CD4-positive, alpha-beta memory T cell (primary cell): ENCODE data around the gene C11orf58. TPM values are rescaled to one million over a fixed set of nuclear protein-coding genes. Genes with fewer than 3 reads are reported as not detected.

Experiments used
- CTCF ChIA-PET: fragments of 350-600 bp; sonication (Branson Sonifier 250); formaldehyde crosslinking; loops from one replicate; lab custom pipeline; 2021; ENCODE audit warnings: inconsistent platforms; ENCODE audit not compliant: partially characterized antibody; lab: Charles Lee
- POLR2A ChIA-PET: fragments of 350-600 bp; sonication (Branson Sonifier 250); formaldehyde crosslinking; loops from one replicate; lab custom pipeline; 2021; ENCODE audit not compliant: partially characterized antibody; lab: Charles Lee
- DNase-seq, 5 donors: peaks; one replicate each; pipeline versions ENCODE4 v3.0.0 to v3.0.0-alpha.2; 2020 to 2022; ENCODE audit warnings: mixed read lengths in 1 of 5
- H3K27ac ChIP-seq: one replicate; pipeline ENCODE4 v1.7.0; 2013; ENCODE audit warnings: low read depth, low read length
- H3K27me3 ChIP-seq: 2 replicates; pipeline ENCODE4 v1.7.0; 2013; ENCODE audit warnings: mild to moderate bottlenecking, low read length, moderate library complexity; ENCODE audit not compliant: insufficient read depth
- H3K36me3 ChIP-seq: 2 replicates; pipeline ENCODE4 v1.7.0; 2013; ENCODE audit warnings: mild to moderate bottlenecking, low read length, moderate library complexity; ENCODE audit not compliant: insufficient read depth
- H3K4me1 ChIP-seq: 2 replicates; pipeline ENCODE4 v1.7.0; 2013; ENCODE audit warnings: mild to moderate bottlenecking, low read length, moderate library complexity; ENCODE audit not compliant: insufficient read depth
- H3K4me3 ChIP-seq, 2 donors: one replicate each; pipeline ENCODE4 v1.7.0; 2013; ENCODE audit warnings: low read length in 2 of 2, mild to moderate bottlenecking in 1 of 2
- H3K9me3 ChIP-seq, 2 donors: one replicate each; pipeline ENCODE4 v1.7.0; 2013; ENCODE audit warnings: low read length in 2 of 2, control low read depth in 1 of 2; ENCODE audit not compliant: control insufficient read depth in 1 of 2
- H3K27ac Mint-ChIP-seq, 7 donors: one replicate each; pipeline ENCODE4 v1.8.0; 2020 to 2021; ENCODE audit warnings: mixed read lengths in 7 of 7, mild to moderate bottlenecking in 6 of 7, inconsistent platforms in 3 of 7, moderate library complexity in 3 of 7
- H3K27me3 Mint-ChIP-seq, 2 donors: one replicate each; pipeline ENCODE4 v1.8.0; 2020 to 2021; ENCODE audit warnings: mixed read lengths in 2 of 2
- H3K36me3 Mint-ChIP-seq, 2 donors: one replicate each; pipeline ENCODE4 v1.8.0; 2020 to 2021; ENCODE audit warnings: mixed read lengths in 2 of 2, inconsistent platforms in 1 of 2, mild to moderate bottlenecking in 1 of 2
- H3K4me1 Mint-ChIP-seq, 4 donors: one replicate each; pipeline ENCODE4 v1.8.0; 2020 to 2021; ENCODE audit warnings: mixed read lengths in 4 of 4, mild to moderate bottlenecking in 1 of 4
- H3K4me3 Mint-ChIP-seq, 8 donors: one replicate each; pipeline ENCODE4 v1.8.0; 2020 to 2021; ENCODE audit warnings: mixed read lengths in 8 of 8, mild to moderate bottlenecking in 7 of 8, moderate library complexity in 6 of 8, inconsistent platforms in 3 of 8
- H3K9me3 Mint-ChIP-seq, 8 donors: one replicate each; pipeline ENCODE4 v1.8.0; 2020 to 2021; ENCODE audit warnings: mixed read lengths in 8 of 8, mild to moderate bottlenecking in 5 of 8, inconsistent platforms in 3 of 8, moderate library complexity in 1 of 8
- intact Hi-C: fragments of 100-400 bp; cut with micrococcal nuclease; formaldehyde crosslinking; loops from one replicate; pipeline ENCODE4 v1.15.1; 2023
- polyA plus RNA-seq, 2 donors: library from polyadenylated mRNA; unstranded; fragments of 300-500 nt; fragmentation: Illumina TruSeq; gene quantifications; one replicate each; pipeline ENCODE4 v1.2.3, GENCODE V29; 2021
- total RNA-seq, 2 experiments: library from RNA; stranded (reverse); gene quantifications; one replicate each; pipeline ENCODE4 v1.2.3, GENCODE V29; 2021

C11orf58 gene
- total RNA-seq (100 to 1,000 TPM; 145 to 148 TPM), polyA plus RNA-seq (100 to 1,000 TPM; 167 to 221 TPM)

DNA sequence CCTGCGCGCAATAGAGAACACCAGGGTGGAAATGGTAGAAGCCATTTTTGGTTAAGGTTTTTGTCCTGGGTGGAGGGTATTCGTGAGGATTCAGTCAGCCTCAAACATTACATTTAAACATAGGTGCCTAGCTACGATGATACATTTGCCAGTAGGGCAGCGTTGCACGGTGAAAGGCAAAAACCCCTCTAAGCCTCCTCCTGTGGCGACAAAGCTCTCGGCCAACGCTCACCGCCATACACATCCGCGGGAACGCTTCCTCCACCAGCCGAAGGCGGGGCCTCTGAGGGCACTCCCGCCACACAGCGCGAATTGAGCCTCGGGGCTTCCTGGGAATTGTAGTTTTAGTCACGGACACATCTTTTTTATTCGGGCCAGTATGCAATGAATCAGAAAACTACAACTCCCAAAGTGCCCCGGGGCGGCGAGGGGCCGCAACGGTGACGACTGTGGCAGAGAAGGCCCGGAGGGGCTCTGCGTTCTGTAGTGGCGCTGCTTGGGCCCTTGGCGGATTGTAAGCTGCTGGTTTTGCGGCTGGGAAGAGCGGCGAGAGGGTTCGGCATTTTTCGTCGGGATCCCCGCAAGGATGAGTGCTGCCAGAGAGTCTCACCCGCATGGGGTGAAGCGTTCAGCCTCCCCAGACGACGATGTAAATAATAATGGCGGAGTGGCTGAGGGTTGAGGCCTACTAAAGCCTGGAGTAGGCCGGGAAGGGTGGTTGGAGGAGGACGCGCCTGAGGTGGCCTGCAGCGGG, at the start of gene C11orf58:
Gene C11orf58, plus strand, starts transcription at position 455 of the 754 bp plus-strand sequence. Its CDS starts 132 bp downstream, at position 587.
- intact Hi-C loops, result loop anchor here (1.0 to 2.0 kb wide), 4 partner anchors 132 to 538 kb away; partner anchors contain the start of genes NUCB2, PIK3C2A and RPS13
- peak within 1 kb of the TSS; percentile 99 for H3K27ac ChIP-seq
- H3K9me3 ChIP-seq, result no peaks in the 10 kb centered on the region
- H3K36me3 Mint-ChIP-seq, result peaks cover 7 to 19% of the 10 kb centered on the region in 2 donors
- peak within 1 kb of the TSS in 5 of 7 donors; percentile 86 to 94 (median 90) for H3K27ac Mint-ChIP-seq
- peaks cover 0 to under 1% (median 0%) of the 10 kb centered on the region in 8 donors for H3K9me3 Mint-ChIP-seq
- peaks cover 41% of the 10 kb centered on the region for H3K4me1 ChIP-seq
- ChIA-PET POLR2A (interaction anchor here (0.9 to 3.9 kb wide), 10 partner anchors 12 to 548 kb away, joined by 3 to 31 read pairs (median 5); partner anchors contain the start of genes PIK3C2A and RPS13), CTCF (no interaction called here)
- no peaks in the 10 kb centered on the region for H3K27me3 ChIP-seq
- H3K4me3 ChIP-seq, result peak within 1 kb of the TSS; percentile 70 to 98
- peak; percentile 97 to 98 (median 98) for DNase-seq
- peak within 1 kb of the TSS in 5 of 8 donors; percentile 58 to 84 (median 72) for H3K4me3 Mint-ChIP-seq
- no peaks in the 10 kb centered on the region for H3K36me3 ChIP-seq
- H3K27me3 Mint-ChIP-seq, result no peaks in the 10 kb centered on the region
- peaks cover 17 to 32% (median 23%) of the 10 kb centered on the region in 4 donors for H3K4me1 Mint-ChIP-seq

GRCh38 chr11:16690086-16690485, 48.4 kb upstream of the C11orf58 start:
- peaks cover 5% of the 10 kb centered on the region in 2 donors for H3K27me3 Mint-ChIP-seq
- no peak overlapping the region for H3K27ac ChIP-seq
- H3K27me3 ChIP-seq, result peaks cover 3% of the 10 kb centered on the region
- H3K27ac Mint-ChIP-seq, result no peak overlapping the region
- H3K4me1 Mint-ChIP-seq, result no peaks in the 10 kb centered on the region
- H3K9me3 Mint-ChIP-seq, result peaks cover 0 to 4% (median 0%) of the 10 kb centered on the region in 8 donors
- H3K36me3 ChIP-seq, result no peaks in the 10 kb centered on the region
- DNase-seq, result no peak
- no peaks in the 10 kb centered on the region for H3K36me3 Mint-ChIP-seq
- intact Hi-C loops, result no loop called here
- ChIA-PET CTCF (no interaction called here), POLR2A (no interaction called here)
- no peak overlapping the region for H3K4me3 Mint-ChIP-seq
- H3K9me3 ChIP-seq, result no peaks in the 10 kb centered on the region
- no peak overlapping the region for H3K4me3 ChIP-seq
- no peaks in the 10 kb centered on the region for H3K4me1 ChIP-seq

DNA sequence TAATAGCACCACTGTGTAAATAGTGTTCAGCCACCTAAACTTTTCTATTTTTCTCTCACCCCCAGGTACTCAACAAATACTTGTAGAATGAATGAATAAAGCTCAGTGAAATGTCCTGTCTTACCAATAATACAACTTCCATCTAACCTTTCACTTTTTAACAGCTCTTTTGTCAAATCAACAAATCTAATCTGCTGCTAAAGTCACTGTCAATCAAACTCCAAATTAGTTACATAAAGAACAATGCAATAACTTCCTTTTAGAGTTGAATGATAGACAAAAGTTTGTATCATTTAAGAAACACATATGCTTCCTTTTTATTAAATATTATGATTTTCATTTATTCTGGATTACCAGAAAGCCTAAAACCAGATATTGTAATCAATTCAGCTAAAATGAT, 34.7 kb upstream of the C11orf58 start:
- H3K4me1 Mint-ChIP-seq, result no peaks in the 10 kb centered on the region
- Histone ChIP-seq H3K36me3 (no peaks in the 10 kb centered on the region), H3K4me3 (no peak overlapping the region), H3K27ac (no peak overlapping the region), H3K27me3 (no peaks in the 10 kb centered on the region), H3K4me1 (no peaks in the 10 kb centered on the region), H3K9me3 (no peaks in the 10 kb centered on the region)
- intact Hi-C loops, result no loop called here
- ChIA-PET CTCF (no interaction called here), POLR2A (no interaction called here)
- H3K27ac Mint-ChIP-seq, result no peak overlapping the region
- no peaks in the 10 kb centered on the region for H3K36me3 Mint-ChIP-seq
- peaks cover 7% of the 10 kb centered on the region in 2 donors for H3K27me3 Mint-ChIP-seq
- no peak for DNase-seq
- no peak overlapping the region for H3K4me3 Mint-ChIP-seq
- H3K9me3 Mint-ChIP-seq, result no peaks in the 10 kb centered on the region

DNA sequence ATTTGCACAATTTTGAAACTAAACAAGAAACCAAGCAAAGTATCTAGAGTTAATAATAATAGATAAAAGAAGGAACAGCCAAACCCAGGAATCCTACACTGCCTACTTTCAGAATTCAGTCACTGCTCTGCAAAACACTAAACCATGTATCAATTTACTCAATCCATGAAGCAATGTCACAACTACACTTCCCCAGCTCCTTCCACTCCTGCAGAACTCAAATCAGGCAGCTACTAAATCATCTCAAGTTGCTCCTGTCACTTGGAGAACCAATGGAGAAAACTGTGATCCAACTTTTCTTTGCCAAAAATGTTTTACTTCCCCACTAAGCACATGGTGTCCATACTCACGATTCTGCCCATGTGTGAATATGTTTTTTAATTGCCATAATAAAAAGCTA, 24.9 kb upstream of the C11orf58 start:
- DNase-seq, result no peak
- Histone ChIP-seq H3K36me3 (no peaks in the 10 kb centered on the region), H3K4me1 (no peaks in the 10 kb centered on the region), H3K9me3 (no peaks in the 10 kb centered on the region), H3K4me3 (no peak overlapping the region), H3K27ac (no peak overlapping the region), H3K27me3 (no peaks in the 10 kb centered on the region)
- intact Hi-C loops, result no loop called here
- peaks cover 9 to 14% of the 10 kb centered on the region in 2 donors for H3K27me3 Mint-ChIP-seq
- no peaks in the 10 kb centered on the region for H3K4me1 Mint-ChIP-seq
- H3K4me3 Mint-ChIP-seq, result no peak overlapping the region
- H3K36me3 Mint-ChIP-seq, result no peaks in the 10 kb centered on the region
- no peaks in the 10 kb centered on the region for H3K9me3 Mint-ChIP-seq
- no peak overlapping the region for H3K27ac Mint-ChIP-seq
- CTCF ChIA-PET, result no interaction called here
- POLR2A ChIA-PET, result no interaction called here

DNA sequence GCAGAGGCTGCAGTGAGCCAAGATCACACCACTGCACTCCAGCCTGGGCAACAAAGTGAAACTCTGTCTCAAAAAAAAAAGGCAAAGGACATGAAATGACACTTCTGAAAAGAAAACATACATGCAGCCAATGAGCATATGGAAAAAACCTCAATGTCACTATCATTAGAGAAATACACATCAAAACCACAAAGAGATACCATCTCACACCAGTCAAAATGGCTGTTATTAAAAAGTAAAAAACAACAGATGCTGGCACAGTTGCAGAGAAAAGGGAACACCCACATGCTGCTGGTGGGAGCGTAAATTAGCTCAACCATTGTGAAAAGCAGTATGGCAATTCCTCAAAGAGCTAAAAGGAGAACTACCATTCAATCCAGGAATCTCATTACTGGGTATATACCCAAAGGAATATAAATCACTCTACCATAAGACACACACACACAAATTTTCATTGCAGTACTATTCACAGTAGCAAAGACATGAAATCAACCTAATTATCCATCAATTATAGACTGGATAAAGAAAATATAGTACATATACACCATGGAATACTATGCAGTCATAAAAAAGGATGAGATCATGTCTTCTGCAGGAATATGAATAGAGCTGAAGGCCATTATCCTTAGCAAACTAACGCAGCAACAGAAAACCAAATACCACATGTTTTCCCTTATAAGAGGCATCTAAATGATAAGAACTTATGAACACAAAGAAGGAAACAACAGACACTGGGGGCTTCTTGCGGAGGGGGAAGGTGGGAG, 15.7 kb upstream of the C11orf58 start:
- no peaks in the 10 kb centered on the region for H3K36me3 ChIP-seq
- H3K4me1 ChIP-seq, result no peaks in the 10 kb centered on the region
- Mint-ChIP-seq H3K4me3 (no peak overlapping the region), H3K9me3 (peaks cover 0 to 5% (median 0%) of the 10 kb centered on the region in 8 donors), H3K27ac (no peak overlapping the region), H3K36me3 (no peaks in the 10 kb centered on the region), H3K4me1 (no peaks in the 10 kb centered on the region), H3K27me3 (peaks cover 0 to under 1% of the 10 kb centered on the region in 2 donors)
- H3K27me3 ChIP-seq, result no peaks in the 10 kb centered on the region
- intact Hi-C loops, result no loop called here
- no peaks in the 10 kb centered on the region for H3K9me3 ChIP-seq
- no peak for DNase-seq
- H3K27ac ChIP-seq, result no peak overlapping the region
- CTCF ChIA-PET, result no interaction called here
- H3K4me3 ChIP-seq, result no peak overlapping the region
- POLR2A ChIA-PET, result no interaction called here

GRCh38 chr11:16727806-16728205, 10.6 kb upstream of the C11orf58 start:
- intact Hi-C loops, result no loop called here
- H3K36me3 Mint-ChIP-seq, result no peaks in the 10 kb centered on the region
- Histone ChIP-seq H3K9me3 (no peaks in the 10 kb centered on the region), H3K27ac (no peak overlapping the region), H3K27me3 (no peaks in the 10 kb centered on the region), H3K4me3 (no peak overlapping the region), H3K4me1 (no peaks in the 10 kb centered on the region), H3K36me3 (no peaks in the 10 kb centered on the region)
- peaks cover 2 to 5% of the 10 kb centered on the region in 2 donors for H3K27me3 Mint-ChIP-seq
- H3K4me1 Mint-ChIP-seq, result no peaks in the 10 kb centered on the region
- POLR2A ChIA-PET, result no interaction called here
- H3K4me3 Mint-ChIP-seq, result no peak overlapping the region
- CTCF ChIA-PET, result no interaction called here
- H3K27ac Mint-ChIP-seq, result no peak overlapping the region
- peaks cover 0 to 11% (median 2%) of the 10 kb centered on the region in 8 donors for H3K9me3 Mint-ChIP-seq
- no peak for DNase-seq

DNA sequence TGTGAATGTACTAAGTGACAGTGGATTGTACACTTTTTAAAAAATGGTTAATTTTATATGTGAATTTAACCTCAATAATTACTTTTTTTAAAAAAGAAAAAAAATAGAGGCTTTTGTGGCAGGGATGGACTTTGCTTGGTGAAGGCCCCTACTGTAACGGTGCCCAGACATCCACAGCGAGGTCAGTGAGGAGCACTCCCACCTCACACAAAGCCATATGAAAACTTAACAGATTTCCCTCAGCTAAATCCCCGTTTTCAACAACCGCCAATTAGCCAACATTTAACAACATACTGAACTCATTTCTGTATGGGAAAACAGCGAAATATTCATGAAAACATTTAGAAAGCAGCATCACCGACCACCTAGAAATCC, 642 bp upstream of the C11orf58 start:
- peak overlapping the region in 1 of 8 donors; percentile 84 for H3K4me3 Mint-ChIP-seq
- DNase-seq, result peak in 1 of 5 donors; percentile 13

More for the DNA sequence above, 642 bp upstream of the C11orf58 start:
- Histone ChIP-seq H3K27ac (peak overlapping the region; percentile 99), H3K36me3 (no peaks in the 10 kb centered on the region), H3K27me3 (no peaks in the 10 kb centered on the region), H3K9me3 (no peaks in the 10 kb centered on the region), H3K4me3 (peak overlapping the region; percentile 70 to 98), H3K4me1 (peaks cover 35% of the 10 kb centered on the region)
- Mint-ChIP-seq H3K4me1 (peaks cover 13 to 27% (median 18%) of the 10 kb centered on the region in 4 donors), H3K27me3 (peaks cover 0 to under 1% of the 10 kb centered on the region in 2 donors), H3K27ac (peak overlapping the region in 5 of 7 donors; percentile 86 to 94 (median 90)), H3K9me3 (peaks cover 0 to 2% (median 0%) of the 10 kb centered on the region in 8 donors), H3K36me3 (peaks cover 4 to 15% of the 10 kb centered on the region in 2 donors)
- ChIA-PET POLR2A (interaction anchor here (0.9 to 3.9 kb wide), 8 partner anchors 12 to 548 kb away, joined by 3 to 31 read pairs (median 6); partner anchors contain the start of genes PIK3C2A and RPS13), CTCF (no interaction called here)
- intact Hi-C loops, result loop anchor here (1.0 to 2.0 kb wide), 4 partner anchors 131 to 538 kb away; partner anchors contain the start of genes NUCB2, PIK3C2A and RPS13
